ENCODE data around the gene TMEM108. TPM values are rescaled to one million over a fixed set of nuclear protein-coding genes. Genes with fewer than 3 reads are reported as not detected.

The TMEM108 gene
- total RNA-seq, 1 donor from 2014 or later: 2.4 TPM

- TF ChIP-seq, protein P1, sequence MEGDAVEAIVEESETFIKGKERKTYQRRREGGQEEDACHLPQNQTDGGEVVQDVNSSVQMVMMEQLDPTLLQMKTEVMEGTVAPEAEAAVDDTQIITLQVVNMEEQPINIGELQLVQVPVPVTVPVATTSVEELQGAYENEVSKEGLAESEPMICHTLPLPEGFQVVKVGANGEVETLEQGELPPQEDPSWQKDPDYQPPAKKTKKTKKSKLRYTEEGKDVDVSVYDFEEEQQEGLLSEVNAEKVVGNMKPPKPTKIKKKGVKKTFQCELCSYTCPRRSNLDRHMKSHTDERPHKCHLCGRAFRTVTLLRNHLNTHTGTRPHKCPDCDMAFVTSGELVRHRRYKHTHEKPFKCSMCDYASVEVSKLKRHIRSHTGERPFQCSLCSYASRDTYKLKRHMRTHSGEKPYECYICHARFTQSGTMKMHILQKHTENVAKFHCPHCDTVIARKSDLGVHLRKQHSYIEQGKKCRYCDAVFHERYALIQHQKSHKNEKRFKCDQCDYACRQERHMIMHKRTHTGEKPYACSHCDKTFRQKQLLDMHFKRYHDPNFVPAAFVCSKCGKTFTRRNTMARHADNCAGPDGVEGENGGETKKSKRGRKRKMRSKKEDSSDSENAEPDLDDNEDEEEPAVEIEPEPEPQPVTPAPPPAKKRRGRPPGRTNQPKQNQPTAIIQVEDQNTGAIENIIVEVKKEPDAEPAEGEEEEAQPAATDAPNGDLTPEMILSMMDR (IDR thresholded peaks at IDR 0.05; ENCODE audit: borderline replicate concordance): no peak
- intact Hi-C loops (cut with micrococcal nuclease): no loop called here
- H3K9me3 ChIP-seq (replicated peaks): peaks cover 8% of the 10 kb centered on the region
- no peak overlapping the region for H3K27ac ChIP-seq (replicated peaks)
- no peaks in the 10 kb centered on the region for H3K27me3 ChIP-seq (ENCODE audit: low read depth)
- H3K4me1 ChIP-seq: peaks cover 7% of the 10 kb centered on the region
- no peaks in the 10 kb centered on the region for H3K36me3 ChIP-seq
- H3K4me3 ChIP-seq: no peak overlapping the region
- DNase-seq: no peak
These were observed 356.5 kb downstream of the TMEM108 start for GRCh38 chr3:133394561-133395311.

- TF ChIP-seq, protein P1 (IDR thresholded peaks at IDR 0.05; ENCODE audit: borderline replicate concordance): no peak
- Histone ChIP-seq H3K36me3 (no peaks in the 10 kb centered on the region), H3K9me3 (replicated peaks) (peaks cover 8% of the 10 kb centered on the region), H3K27ac (replicated peaks) (no peak overlapping the region), H3K27me3 (ENCODE audit: low read depth) (no peaks in the 10 kb centered on the region), H3K4me3 (no peak overlapping the region), H3K4me1 (peaks cover 7% of the 10 kb centered on the region)
- intact Hi-C loops (cut with micrococcal nuclease): no loop called here
- DNase-seq: no peak
These were observed 358.7 kb downstream of the TMEM108 start for GRCh38 chr3:133396906-133397305.

DNA sequence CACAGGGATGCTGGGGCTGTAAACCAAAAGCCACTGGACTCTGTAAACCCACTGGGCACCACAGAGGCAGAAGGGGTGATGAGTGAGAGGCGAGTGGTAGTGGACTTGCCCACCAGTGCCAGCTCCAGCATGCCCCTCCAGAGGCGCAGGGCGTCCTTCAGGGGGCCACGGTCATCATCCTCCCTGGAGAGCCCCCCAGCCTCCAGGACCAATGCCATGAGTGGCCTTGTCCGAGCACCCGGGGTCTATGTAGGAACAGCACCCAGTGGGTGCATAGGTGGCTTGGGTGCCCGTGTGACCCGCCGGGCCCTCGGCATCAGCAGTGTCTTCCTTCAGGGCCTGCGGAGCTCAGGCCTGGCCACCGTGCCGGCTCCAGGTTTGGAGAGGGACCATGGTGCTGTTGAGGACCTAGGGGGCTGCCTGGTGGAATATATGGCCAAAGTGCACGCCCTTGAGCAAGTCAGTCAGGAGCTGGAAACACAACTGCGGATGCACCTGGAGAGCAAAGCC is 361.9 kb downstream of the TMEM108 start, which contains the start of gene BFSP2:
Gene BFSP2, plus strand, starts transcription at position 51 of the 510 bp plus-strand sequence. Its CDS starts 28 bp downstream, at position 79.
- H3K4me3 ChIP-seq: no peak within 1 kb of the TSS
- TF ChIP-seq, protein P1 (IDR thresholded peaks at IDR 0.05; ENCODE audit: borderline replicate concordance): no peak
- no peak within 1 kb of the TSS for H3K27ac ChIP-seq (replicated peaks)
- H3K4me1 ChIP-seq: no peaks in the 10 kb centered on the region
- H3K9me3 ChIP-seq (replicated peaks): no peaks in the 10 kb centered on the region
- DNase-seq: no peak
- H3K27me3 ChIP-seq (ENCODE audit: low read depth): no peaks in the 10 kb centered on the region
- intact Hi-C loops (cut with micrococcal nuclease): no loop called here
- H3K36me3 ChIP-seq: no peaks in the 10 kb centered on the region

- Histone ChIP-seq H3K9me3 (replicated peaks) (no peaks in the 10 kb centered on the region), H3K4me1 (no peaks in the 10 kb centered on the region), H3K27me3 (ENCODE audit: low read depth) (peaks cover 11% of the 10 kb centered on the region), H3K4me3 (no peak overlapping the region), H3K36me3 (no peaks in the 10 kb centered on the region), H3K27ac (replicated peaks) (no peak overlapping the region)
- DNase-seq: peak; percentile 43
- intact Hi-C loops (cut with micrococcal nuclease): no loop called here
- TF ChIP-seq, protein P1 (IDR thresholded peaks at IDR 0.05; ENCODE audit: borderline replicate concordance): no peak
These were observed 363.4 kb downstream of the TMEM108 start for GRCh38 chr3:133401374-133402135.

DNA sequence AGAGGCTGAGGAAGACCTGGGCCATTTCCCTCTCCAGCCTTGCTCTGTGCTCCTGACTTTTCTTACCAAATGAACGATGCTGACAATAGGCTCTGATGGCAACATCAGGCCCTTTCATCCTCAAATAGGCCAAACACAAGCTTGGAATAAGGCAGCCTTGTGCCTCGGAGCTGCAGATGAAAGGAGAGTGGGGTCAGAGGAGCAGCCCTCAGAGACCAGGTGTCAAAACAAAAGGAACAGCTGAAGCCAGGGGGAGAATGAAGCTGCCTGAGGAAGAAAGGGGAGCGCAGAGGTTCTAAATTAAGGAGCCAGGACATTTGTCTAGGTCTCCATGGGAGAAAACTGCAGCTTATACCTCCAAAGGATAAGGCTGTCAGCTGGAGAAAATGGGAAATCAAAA is 366.7 kb downstream of the TMEM108 start:
- TF ChIP-seq, protein P1 (IDR thresholded peaks at IDR 0.05; ENCODE audit: borderline replicate concordance): no peak
- no peaks in the 10 kb centered on the region for H3K9me3 ChIP-seq (replicated peaks)
- no peak for DNase-seq
- H3K27ac ChIP-seq (replicated peaks): no peak overlapping the region
- peaks cover 41% of the 10 kb centered on the region for H3K27me3 ChIP-seq (ENCODE audit: low read depth)
- intact Hi-C loops (cut with micrococcal nuclease): no loop called here
- H3K4me3 ChIP-seq: no peak overlapping the region
- no peaks in the 10 kb centered on the region for H3K4me1 ChIP-seq
- no peaks in the 10 kb centered on the region for H3K36me3 ChIP-seq

Data from left ventricle myocardium inferior (tissue), 1 donor.